HepG2 (cell line): Measurements from ENCODE around the gene CRLF3. TPM values are rescaled to one million over a fixed set of nuclear protein-coding genes. Genes with fewer than 3 reads are reported as not detected.
A peak's percentile ranks its signal among the peaks of the same experiment; 100 is the strongest.

Experiments
- ARID4A ChIP-seq: sonication (generic); formaldehyde crosslinking; IDR thresholded peaks from 2 replicates; pipeline ENCODE4 v1.5.0; 2020; ENCODE audit warnings: mild to moderate bottlenecking, missing genetic modification reagents, borderline replicate concordance
- ATF3 ChIP-seq: sonication (generic); formaldehyde crosslinking; IDR thresholded peaks from 2 replicates; pipeline ENCODE4 v1.4.0; 2020; ENCODE audit warnings: missing genetic modification reagents
- CBX5 ChIP-seq: sonication (generic); formaldehyde crosslinking; IDR thresholded peaks from 2 replicates; pipeline ENCODE4 v1.4.0; 2020; ENCODE audit warnings: missing genetic modification reagents, borderline replicate concordance
- HOXA3 ChIP-seq: sonication (generic); formaldehyde crosslinking; IDR thresholded peaks from 2 replicates; pipeline ENCODE4 v1.5.0; 2020; ENCODE audit warnings: missing genetic modification reagents
- PHF8 ChIP-seq: sonication (generic); formaldehyde crosslinking; IDR thresholded peaks from 2 replicates; pipeline ENCODE4 v1.5.0; 2020; ENCODE audit warnings: missing genetic modification reagents
- RORA ChIP-seq: sonication (generic); formaldehyde crosslinking; IDR thresholded peaks from 2 replicates; pipeline ENCODE4 v1.5.0; 2020; ENCODE audit warnings: mild to moderate bottlenecking, missing genetic modification reagents, moderate library complexity
- TBX2 ChIP-seq: sonication (generic); formaldehyde crosslinking; IDR thresholded peaks from 2 replicates; pipeline ENCODE4 v1.5.0; 2020; ENCODE audit warnings: missing genetic modification reagents, mild to moderate bottlenecking, borderline replicate concordance
- TCF12 ChIP-seq, 2 experiments: fragments of 450-650 bp in 1 of 2; sonication (generic) in 1 of 2; formaldehyde crosslinking in 1 of 2; IDR thresholded peaks; 2 replicates each; pipeline versions ENCODE4 v1.6.1 to v1.8.0; 2017 to 2022; ENCODE audit warnings: antibody characterized with exemption in 1 of 2, mild to moderate bottlenecking in 1 of 2, missing genetic modification reagents in 1 of 2, moderate library complexity in 1 of 2
- TEAD3 ChIP-seq: optimal IDR thresholded peaks from 2 replicates; pipeline ENCODE3; 2016; ENCODE audit warnings: borderline replicate concordance
- THAP11 ChIP-seq: IDR thresholded peaks from 2 replicates; pipeline ENCODE4 v1.6.1; 2016; ENCODE audit warnings: missing biosample characterization, missing genetic modification reagents
- XRCC5 ChIP-seq: fragments of 200-400 bp; formaldehyde crosslinking; optimal IDR thresholded peaks from 2 replicates; pipeline ENCODE3; 2017; ENCODE audit warnings: mild to moderate bottlenecking, low read length
- ZBTB43 ChIP-seq: sonication (generic); formaldehyde crosslinking; conservative IDR thresholded peaks from 2 replicates; pipeline ENCODE4 v1.4.0; 2020; ENCODE audit warnings: missing genetic modification reagents
- ZNF574 ChIP-seq: sonication (generic); formaldehyde crosslinking; IDR thresholded peaks from 2 replicates; pipeline ENCODE4 v1.4.0; 2020; ENCODE audit warnings: missing genetic modification reagents
- ZNF589 ChIP-seq: sonication (generic); formaldehyde crosslinking; conservative IDR thresholded peaks from 2 replicates; pipeline ENCODE4 v1.8.0; 2022; ENCODE audit warnings: mild to moderate bottlenecking, moderate library complexity, missing genetic modification reagents
- ZSCAN31 ChIP-seq: sonication (generic); formaldehyde crosslinking; IDR thresholded peaks from 2 replicates; pipeline ENCODE4 v1.5.0; 2020; ENCODE audit warnings: low read depth, mild to moderate bottlenecking, missing genetic modification reagents
- polyA plus RNA-seq, 8 experiments: library from polyadenylated mRNA; depleted of rRNA in 3 of 8; stranded (reverse) in 7 of 8; unstranded in 1 of 8; fragments of >200 nt; fragmentation: Illumina TruSeq in 4 of 8; extraction: Trizol in 4 of 8; gene quantifications; 2 replicates each; pipeline versions ENCODE4 v1.2.1 to v1.2.3, GENCODE V29; 2011 to 2016; ENCODE audit warnings: low read depth in 4 of 8, missing spikeins in 1 of 8, mixed read lengths in 1 of 8; ENCODE audit not compliant: insufficient read depth in 1 of 8
- total RNA-seq, 5 experiments: library from RNA; depleted of rRNA; stranded (reverse); fragments of >200 nt; fragmentation: Illumina TruSeq; extraction: Trizol; gene quantifications; 2 replicates each; pipeline ENCODE4 v1.2.3, GENCODE V29; 2016; ENCODE audit warnings: low read depth in 1 of 5
- TF ChIP-seq, protein P1 (sequence below): sonication (generic); formaldehyde crosslinking; IDR thresholded peaks from 2 replicates; pipeline ENCODE4 v1.5.0; 2020; ENCODE audit warnings: missing genetic modification reagents
- TF ChIP-seq, protein P2 (sequence below): sonication (generic); formaldehyde crosslinking; IDR thresholded peaks from 2 replicates; pipeline ENCODE4 v1.8.1; 2023; ENCODE audit warnings: missing genetic modification reagents, mild to moderate bottlenecking, borderline replicate concordance

CRLF3 gene
- total and polyA plus RNA-seq, 2 of the 13 experiments (the other 11 are each of a cell fraction or from before 2014, with no cell fraction given), result 6.4 to 9.1 TPM

GRCh38 chr17:30824356-30825145 is at the start of gene CRLF3 (continued):
- TF ChIP-seq ZNF589 (CRISPR knock-in tag) (no peak), THAP11 (CRISPR knock-in tag) (peak; percentile 79), PHF8 (CRISPR knock-in tag) (peak; percentile 89), ZSCAN31 (CRISPR knock-in tag) (peak; percentile 50; the same call in 1 of the 2 replicates), ZNF574 (CRISPR knock-in tag) (peak; percentile 86), HOXA3 (CRISPR knock-in tag) (peak; percentile 57; the same call in 1 of the 2 replicates), TCF12 (IDR thresholded peaks at IDR 0.05) (no peak), TCF12 (CRISPR knock-in tag; IDR thresholded peaks at IDR 0.05) (0 out of 2 replicates have a peak, but pooled peaks have one; percentile 62), TEAD3 (CRISPR knock-in tag) (peak; percentile 32), CBX5 (no peak), TBX2 (CRISPR knock-in tag) (peak; percentile 65; the same call in 1 of the 2 replicates), ARID4A (peak; percentile 86), ATF3 (0 out of 2 replicates have a peak, but pooled peaks have one; percentile 24), RORA (no peak), XRCC5 (peak; percentile 25), ZBTB43 (CRISPR knock-in tag) (no peak)
- TF ChIP-seq, protein P1, sequence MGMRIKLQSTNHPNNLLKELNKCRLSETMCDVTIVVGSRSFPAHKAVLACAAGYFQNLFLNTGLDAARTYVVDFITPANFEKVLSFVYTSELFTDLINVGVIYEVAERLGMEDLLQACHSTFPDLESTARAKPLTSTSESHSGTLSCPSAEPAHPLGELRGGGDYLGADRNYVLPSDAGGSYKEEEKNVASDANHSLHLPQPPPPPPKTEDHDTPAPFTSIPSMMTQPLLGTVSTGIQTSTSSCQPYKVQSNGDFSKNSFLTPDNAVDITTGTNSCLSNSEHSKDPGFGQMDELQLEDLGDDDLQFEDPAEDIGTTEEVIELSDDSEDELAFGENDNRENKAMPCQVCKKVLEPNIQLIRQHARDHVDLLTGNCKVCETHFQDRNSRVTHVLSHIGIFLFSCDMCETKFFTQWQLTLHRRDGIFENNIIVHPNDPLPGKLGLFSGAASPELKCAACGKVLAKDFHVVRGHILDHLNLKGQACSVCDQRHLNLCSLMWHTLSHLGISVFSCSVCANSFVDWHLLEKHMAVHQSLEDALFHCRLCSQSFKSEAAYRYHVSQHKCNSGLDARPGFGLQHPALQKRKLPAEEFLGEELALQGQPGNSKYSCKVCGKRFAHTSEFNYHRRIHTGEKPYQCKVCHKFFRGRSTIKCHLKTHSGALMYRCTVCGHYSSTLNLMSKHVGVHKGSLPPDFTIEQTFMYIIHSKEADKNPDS, result 0 out of 2 replicates have a peak, but pooled peaks have one; percentile 23
- TF ChIP-seq, protein P2, sequence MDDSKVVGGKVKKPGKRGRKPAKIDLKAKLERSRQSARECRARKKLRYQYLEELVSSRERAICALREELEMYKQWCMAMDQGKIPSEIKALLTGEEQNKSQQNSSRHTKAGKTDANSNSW, result no peak
